ENCODE measurements around the gene NUBPL.

NUBPL gene

DNA sequence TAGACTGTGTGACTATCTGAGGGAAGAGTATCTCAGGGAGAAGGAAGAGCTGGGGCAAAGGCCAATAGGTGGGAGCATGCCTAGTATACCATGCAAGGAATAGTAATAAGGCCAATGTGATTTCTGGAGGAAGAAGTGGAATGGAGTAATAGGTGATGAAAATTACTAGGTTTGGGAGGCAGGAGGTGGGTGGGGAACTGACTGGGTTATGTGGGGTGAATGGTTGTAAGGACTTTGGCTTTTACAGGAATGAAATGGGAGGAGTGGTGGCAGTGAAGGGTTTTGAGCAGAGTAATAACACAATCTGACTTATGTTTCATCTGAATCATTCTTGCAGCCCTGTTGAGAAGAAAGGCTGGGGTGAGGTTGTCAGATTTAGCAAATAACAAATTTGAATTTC lies 30.9 kb downstream of the NUBPL start:
- Mint-ChIP-seq H3K4me3 (no peak overlapping the region), H3K9me3 (peaks cover 6% of the 10 kb centered on the region), H3K4me1 (peaks cover 19% of the 10 kb centered on the region), H3K27ac (no peak overlapping the region), H3K36me3 (ENCODE audit: low read depth) (peaks cover 16% of the 10 kb centered on the region), H3K27me3 (ENCODE audit: low read depth, poor library complexity) (no peaks in the 10 kb centered on the region)
- DNase-seq, result no peak
- TF ChIP-seq, protein P1, sequence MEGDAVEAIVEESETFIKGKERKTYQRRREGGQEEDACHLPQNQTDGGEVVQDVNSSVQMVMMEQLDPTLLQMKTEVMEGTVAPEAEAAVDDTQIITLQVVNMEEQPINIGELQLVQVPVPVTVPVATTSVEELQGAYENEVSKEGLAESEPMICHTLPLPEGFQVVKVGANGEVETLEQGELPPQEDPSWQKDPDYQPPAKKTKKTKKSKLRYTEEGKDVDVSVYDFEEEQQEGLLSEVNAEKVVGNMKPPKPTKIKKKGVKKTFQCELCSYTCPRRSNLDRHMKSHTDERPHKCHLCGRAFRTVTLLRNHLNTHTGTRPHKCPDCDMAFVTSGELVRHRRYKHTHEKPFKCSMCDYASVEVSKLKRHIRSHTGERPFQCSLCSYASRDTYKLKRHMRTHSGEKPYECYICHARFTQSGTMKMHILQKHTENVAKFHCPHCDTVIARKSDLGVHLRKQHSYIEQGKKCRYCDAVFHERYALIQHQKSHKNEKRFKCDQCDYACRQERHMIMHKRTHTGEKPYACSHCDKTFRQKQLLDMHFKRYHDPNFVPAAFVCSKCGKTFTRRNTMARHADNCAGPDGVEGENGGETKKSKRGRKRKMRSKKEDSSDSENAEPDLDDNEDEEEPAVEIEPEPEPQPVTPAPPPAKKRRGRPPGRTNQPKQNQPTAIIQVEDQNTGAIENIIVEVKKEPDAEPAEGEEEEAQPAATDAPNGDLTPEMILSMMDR (IDR thresholded peaks at IDR 0.05), result no peak

- peaks cover 6% of the 10 kb centered on the region for H3K9me3 Mint-ChIP-seq
- TF ChIP-seq, protein P1 (IDR thresholded peaks at IDR 0.05), result no peak
- no peak overlapping the region for H3K27ac Mint-ChIP-seq
- H3K4me3 Mint-ChIP-seq, result no peak overlapping the region
- peaks cover 19% of the 10 kb centered on the region for H3K4me1 Mint-ChIP-seq
- H3K27me3 Mint-ChIP-seq (ENCODE audit: low read depth, poor library complexity), result no peaks in the 10 kb centered on the region
- peaks cover 16% of the 10 kb centered on the region for H3K36me3 Mint-ChIP-seq (ENCODE audit: low read depth)
- DNase-seq, result no peak
Observed at GRCh38 chr14:31592631-31593030, 31.4 kb downstream of the NUBPL start.

DNA sequence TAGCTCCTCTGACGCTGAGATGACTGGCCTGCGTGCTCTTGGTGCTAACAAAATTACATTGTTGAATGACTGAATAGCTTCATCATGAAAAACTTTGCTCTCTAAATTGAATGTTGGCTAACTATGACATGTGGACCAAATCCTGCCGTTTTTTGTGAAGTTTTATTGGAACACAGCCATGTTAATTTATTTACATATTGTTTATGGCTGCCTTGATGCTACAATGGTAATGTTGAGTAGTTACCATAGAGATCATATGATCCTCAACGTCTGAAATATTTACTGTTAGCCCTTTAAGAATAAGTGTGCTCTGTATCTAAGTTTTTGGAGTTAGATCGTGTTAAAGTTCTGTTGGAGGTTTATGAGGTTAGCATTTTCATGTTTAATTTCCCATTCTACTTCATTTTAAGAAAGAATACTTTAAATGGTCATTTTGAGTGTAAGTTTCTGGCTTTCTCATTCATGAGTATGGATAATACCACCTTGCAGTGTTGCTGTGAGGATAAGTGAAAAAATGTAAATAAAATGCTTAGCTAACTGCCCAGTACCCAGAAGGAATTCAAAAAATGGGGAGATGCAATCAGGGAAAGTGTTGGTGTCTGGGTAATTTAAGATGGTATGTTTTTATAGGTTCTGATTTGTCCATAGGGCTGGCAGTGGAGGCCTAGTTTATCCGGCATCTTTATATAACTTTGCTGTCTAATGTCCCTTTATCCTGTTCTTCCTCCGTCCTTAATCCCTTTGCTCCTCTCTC lies 35.3 kb downstream of the NUBPL start:
- no peak overlapping the region for H3K4me3 Mint-ChIP-seq
- peaks cover 18% of the 10 kb centered on the region for H3K9me3 Mint-ChIP-seq
- peaks cover 38% of the 10 kb centered on the region for H3K36me3 Mint-ChIP-seq (ENCODE audit: low read depth)
- TF ChIP-seq, protein P1 (IDR thresholded peaks at IDR 0.05), result no peak
- H3K27ac Mint-ChIP-seq, result no peak overlapping the region
- H3K27me3 Mint-ChIP-seq (ENCODE audit: low read depth, poor library complexity), result no peaks in the 10 kb centered on the region
- H3K4me1 Mint-ChIP-seq, result peaks cover 19% of the 10 kb centered on the region
- DNase-seq, result no peak

- Mint-ChIP-seq H3K9me3 (peaks cover 52% of the 10 kb centered on the region), H3K4me1 (no peaks in the 10 kb centered on the region), H3K27ac (no peak overlapping the region), H3K27me3 (ENCODE audit: low read depth, poor library complexity) (no peaks in the 10 kb centered on the region), H3K4me3 (no peak overlapping the region), H3K36me3 (ENCODE audit: low read depth) (peaks cover 69% of the 10 kb centered on the region)
- TF ChIP-seq, protein P1 (IDR thresholded peaks at IDR 0.05), result no peak
- no peak for DNase-seq
Observed at GRCh38 chr14:31605702-31606101, 44.5 kb downstream of the NUBPL start.

DNA sequence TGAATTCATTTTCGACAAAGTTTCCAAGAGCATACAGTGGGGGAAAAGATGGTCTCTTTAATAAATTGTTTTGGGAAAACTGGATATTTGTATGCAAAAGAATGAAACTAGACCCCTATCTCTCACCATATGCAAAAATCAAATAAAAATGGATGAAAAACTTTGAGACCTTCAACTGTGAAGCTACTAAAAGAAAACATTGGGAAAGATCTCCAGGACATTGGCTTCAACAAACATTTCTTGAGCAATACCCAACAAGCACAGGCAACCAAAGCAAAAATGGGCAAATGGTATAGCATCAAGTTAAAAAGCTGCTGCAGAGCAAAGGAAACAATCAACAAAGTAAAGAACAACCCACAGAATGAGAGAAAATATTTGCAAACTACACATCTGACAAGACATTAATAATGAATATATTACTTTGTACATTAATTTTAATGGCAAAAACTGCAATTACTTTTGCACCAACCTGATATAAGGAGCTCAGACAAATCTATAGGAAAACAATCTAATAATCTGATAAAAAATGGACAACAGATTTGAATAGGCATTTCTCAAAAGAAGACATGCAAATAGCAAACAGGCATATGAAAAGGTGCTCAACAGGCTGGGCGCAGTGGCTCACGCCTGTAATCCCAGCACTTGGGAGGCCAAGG lies 50.7 kb downstream of the NUBPL start:
- Mint-ChIP-seq H3K27me3 (ENCODE audit: low read depth, poor library complexity) (no peaks in the 10 kb centered on the region), H3K4me3 (no peak overlapping the region), H3K27ac (no peak overlapping the region), H3K36me3 (ENCODE audit: low read depth) (peaks cover 72% of the 10 kb centered on the region), H3K9me3 (peaks cover 65% of the 10 kb centered on the region), H3K4me1 (no peaks in the 10 kb centered on the region)
- no peak for DNase-seq
- TF ChIP-seq, protein P1 (IDR thresholded peaks at IDR 0.05), result no peak
